Activated CD4-positive, alpha-beta T cell treated with anti-CD3 and anti-CD28 coated beads, Interleukin-2, Interleukin-4, amounts not matched to agents 100 ng/mL and 50 ng/mL, durations not matched to agents 16 hours and 8 hours (primary cell): Measurements from ENCODE around the gene DTNA.

Experiments used
- DNase-seq: peaks from one replicate; pipeline ENCODE4 v3.0.0-alpha.2; 2020; ENCODE audit warnings: low spot score

DTNA gene

GRCh38 chr18:34936772-34937171 is 226.7 kb downstream of the DTNA start:
- DNase-seq: no peak

- no peak for DNase-seq
Observed at GRCh38 chr18:34938090-34938489, 228.0 kb downstream of the DTNA start.
